Hematopoietic multipotent progenitor cell treated with erythropoietin and hydrocortisone succinate and interleukin-3 and kit ligand, for 8 days (in vitro differentiated cells): Measurements from ENCODE around the gene CD302.
A peak's percentile ranks its signal among the peaks of the same experiment; 100 is the strongest.
"Not testable (repeated sequence)": the region's sequence is repeated elsewhere in the genome, so short reads cannot be mapped to it uniquely, and the experiment has no call there.

Experiments
- DNase-seq: peaks from one replicate; pipeline ENCODE4 v3.0.0-alpha.2; 2015

The CD302 gene, protein sequence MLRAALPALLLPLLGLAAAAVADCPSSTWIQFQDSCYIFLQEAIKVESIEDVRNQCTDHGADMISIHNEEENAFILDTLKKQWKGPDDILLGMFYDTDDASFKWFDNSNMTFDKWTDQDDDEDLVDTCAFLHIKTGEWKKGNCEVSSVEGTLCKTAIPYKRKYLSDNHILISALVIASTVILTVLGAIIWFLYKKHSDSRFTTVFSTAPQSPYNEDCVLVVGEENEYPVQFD

DNA sequence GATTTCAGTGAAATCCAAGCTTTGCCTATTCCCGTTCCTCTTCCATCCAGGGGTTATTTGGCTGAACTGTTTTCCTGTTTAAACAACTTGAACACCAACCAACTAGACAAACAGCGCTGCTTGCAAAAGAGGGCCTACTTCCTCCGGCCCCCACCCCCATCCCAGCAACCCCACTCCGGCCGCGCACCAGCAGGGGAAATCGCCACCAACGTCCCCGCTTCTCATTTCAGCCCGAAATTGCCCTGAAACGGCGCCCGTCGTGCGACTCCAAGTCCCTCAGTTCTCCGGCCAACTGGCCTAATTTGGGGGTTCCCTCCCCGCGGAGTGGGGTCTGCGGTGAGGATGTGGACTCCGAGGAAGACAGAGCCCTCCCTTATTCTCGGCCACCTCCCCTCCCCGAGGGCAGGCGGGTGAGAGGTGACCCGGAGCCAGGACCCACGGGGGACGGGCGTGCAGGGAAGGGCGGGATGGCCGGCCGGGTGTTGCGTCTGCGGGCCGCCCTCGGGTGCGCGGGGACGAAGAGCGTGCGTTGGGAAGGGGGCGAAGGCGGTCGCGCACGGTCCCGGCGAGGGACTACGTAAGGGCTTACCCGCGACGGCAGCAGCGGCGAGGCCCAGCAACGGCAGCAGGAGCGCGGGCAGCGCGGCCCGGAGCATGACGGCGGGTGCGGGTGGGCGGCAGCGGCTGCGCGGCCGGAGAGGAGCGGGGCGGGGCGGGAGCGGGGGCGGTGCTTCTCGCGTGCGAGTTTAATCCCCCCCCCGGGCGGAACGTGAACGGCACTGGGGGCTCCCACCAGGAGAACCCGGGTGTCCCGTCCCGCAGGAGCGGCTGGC lies at the start of gene CD302:
Gene CD302 (minus strand): TSS at position 666 of the 833 bp plus-strand sequence. CDS start 10 bp downstream, at position 656.
- DNase-seq: peak; percentile 30

GRCh38 chr2:159846564-159846963 lies 48.6 kb upstream of the CD302 start:
- DNase-seq: no peak

- DNase-seq: no peak
These were observed 42.6 kb upstream of the CD302 start for GRCh38 chr2:159840616-159841015.

DNA sequence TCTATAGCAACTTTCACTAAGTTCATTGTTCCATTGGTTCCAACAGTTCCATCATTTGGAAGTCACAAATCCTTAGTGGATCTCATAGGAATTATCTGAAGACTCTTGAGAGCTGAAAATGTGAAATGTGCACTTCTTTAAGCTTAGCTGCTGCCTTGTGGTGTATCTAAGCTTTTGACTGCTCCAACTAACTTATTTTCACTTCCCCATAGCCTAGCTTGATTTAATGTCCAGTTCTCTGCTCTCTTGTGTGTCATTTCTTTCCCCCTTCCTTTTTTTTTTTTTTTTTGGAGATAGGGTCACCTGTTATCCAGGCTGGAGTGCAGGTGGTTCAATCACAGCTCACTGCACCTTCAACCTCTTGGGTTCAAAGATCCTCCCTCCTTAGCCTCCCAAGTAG lies 34.9 kb upstream of the CD302 start:
- DNase-seq: no peak

GRCh38 chr2:159832026-159832425 lies 34.0 kb upstream of the CD302 start:
- DNase-seq: no peak

- no peak for DNase-seq
These were observed 31.4 kb upstream of the CD302 start for GRCh38 chr2:159829376-159829775.

- DNase-seq: no peak
These were observed 30.7 kb upstream of the CD302 start for GRCh38 chr2:159828738-159829137.

DNA sequence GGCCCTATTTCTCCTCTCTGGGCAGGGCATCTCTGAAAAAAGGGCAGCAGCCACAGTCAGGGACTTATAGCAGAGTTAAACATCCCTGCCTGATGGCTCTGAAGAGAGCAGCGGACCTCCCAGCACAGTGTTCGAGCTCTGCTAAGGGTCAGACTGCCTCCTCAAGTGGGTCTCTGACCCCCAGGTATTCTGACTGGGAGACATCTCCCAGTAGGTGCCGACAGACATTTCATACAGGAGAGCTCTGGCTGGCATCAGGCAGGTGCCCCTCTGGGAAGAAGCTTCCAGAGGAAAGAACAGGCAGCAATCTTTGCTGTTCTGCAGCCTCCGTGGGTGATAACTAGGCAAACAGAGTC lies 24.4 kb upstream of the CD302 start:
- DNase-seq: not testable (repeated sequence)

- DNase-seq: not testable (repeated sequence)
These were observed 23.9 kb upstream of the CD302 start for GRCh38 chr2:159821775-159822477.

DNA sequence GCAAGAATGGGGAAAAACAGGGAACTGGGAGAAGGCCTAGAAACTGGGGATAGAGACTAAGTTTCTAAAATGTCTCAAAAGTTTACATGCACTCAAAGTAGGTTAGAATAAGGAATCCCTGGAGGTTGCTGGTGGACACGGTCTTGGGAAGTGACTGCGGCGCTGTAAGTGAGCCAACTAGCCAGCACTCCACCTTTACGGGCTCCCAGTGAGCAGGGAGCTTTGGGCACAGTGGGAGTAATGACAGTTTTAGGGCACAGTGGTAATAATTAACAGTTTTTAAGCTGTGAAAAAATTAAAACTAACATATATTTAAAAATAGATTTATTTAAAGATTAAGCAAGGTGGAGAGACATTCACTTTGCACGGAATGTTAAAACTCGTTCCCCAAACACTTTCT lies 20.9 kb upstream of the CD302 start:
- no peak for DNase-seq

DNA sequence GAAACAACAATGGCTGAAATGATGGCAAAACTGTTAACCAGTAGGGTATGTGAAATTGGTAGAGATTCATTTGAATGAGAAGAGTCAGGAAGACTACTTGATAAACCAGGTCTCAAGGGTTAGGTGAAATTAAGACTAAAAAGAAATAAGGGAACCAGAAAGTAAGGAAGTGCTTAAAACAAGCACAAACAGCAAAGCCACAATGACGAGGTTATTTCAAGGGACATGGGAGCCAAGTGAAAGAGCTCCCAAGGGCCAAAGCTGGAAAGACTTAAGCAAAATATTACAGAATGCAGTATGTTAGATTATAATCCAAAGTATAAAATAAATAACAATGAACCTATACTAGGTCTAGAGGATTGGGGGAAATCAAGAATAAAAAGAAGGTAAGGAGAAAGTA lies 19.3 kb upstream of the CD302 start:
- DNase-seq: no peak

- no peak for DNase-seq
These were observed 13.2 kb upstream of the CD302 start for GRCh38 chr2:159811232-159811631.

GRCh38 chr2:159808032-159808425 lies 10.0 kb upstream of the CD302 start:
- DNase-seq: no peak

- peak; percentile 71 for DNase-seq
These were observed 9.4 kb upstream of the CD302 start for GRCh38 chr2:159807183-159808031.

DNA sequence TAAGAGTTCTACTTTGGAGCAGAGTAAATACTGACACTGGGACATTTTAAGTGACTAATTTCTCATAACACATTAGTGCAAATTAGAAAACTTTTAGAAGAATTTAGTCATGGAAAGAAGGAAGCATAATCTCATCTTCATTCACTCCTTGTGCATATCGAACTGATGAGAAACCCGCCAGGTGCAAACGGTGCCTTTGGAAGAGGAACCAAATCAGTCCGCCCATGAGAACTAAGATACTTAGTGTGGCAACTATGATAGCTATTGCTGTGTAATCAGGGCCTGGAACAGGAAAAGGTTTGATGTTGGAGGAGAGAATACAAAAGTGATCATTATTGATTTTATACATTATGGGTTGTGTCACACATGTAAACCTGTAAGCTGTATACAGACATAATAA lies 6.9 kb upstream of the CD302 start:
- DNase-seq: no peak

DNA sequence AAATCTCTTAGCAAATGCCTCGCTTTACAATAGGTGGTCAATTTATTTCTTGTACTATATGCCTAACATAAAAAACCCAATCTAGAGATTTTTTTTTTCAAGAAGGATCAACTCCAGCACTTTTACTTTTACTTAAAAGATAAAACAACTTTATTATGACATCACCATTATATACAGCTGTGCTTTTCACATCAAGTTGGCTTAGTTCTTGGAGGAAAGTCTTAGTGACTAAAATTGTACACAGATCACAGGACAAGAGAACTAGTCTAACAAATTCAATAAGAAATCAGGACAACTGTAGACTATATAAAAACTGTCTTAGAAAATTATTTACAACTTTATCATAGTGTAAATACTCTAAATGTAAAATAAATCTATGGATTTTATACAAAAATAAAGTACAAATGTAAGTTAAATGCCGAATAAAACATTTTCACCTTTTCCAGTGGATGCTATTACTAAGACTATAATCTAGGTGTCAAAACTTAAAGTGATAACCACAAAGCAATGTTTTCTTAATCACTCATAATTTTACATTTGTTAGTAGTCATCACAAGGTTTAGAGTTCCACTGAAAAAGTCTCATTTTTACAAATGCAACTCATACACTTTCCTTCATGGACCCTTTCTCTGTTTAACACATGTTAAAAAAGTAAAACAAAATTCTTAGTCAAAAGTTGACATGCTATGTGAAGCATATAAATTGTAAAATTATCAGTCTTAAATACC lies 5.4 kb upstream of the CD302 start:
- no peak for DNase-seq

GRCh38 chr2:159802673-159803072 lies 4.7 kb upstream of the CD302 start:
- no peak for DNase-seq

GRCh38 chr2:159799833-159800232 lies 1.8 kb upstream of the CD302 start:
- no peak for DNase-seq

DNA sequence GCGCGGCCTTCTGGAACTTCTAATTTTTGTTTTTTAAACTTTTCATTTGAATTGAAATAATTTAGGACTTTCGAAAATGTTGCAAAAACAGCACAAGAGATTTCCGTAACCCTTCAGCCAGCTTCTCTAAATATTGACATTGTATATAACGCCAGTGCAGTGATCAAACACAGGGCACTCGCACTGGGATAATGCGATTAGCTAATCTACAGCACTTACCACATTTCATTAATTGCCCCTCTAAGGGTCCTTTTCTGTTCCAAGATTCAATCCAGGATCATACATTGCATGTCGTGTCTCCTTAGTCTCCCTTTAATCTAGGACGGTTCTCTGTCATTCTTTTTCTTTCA lies 343 bp upstream of the CD302 start:
- no peak for DNase-seq

DNA sequence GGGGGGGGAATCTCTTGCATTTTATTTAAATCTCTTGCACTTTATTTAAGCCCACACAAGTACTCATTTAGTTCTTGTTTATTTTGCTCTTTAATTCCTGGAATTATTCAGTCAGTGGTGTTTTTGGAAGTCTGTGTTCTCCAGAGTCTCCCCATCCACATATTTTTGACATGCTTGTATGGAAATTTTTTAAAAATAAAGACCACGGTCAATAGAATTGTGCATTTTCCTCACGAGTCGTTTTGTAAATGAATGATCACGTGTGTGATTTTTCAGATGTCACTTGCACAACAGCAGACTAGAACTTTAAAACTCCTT lies 824 bp downstream of the CD302 start:
- DNase-seq: no peak

DNA sequence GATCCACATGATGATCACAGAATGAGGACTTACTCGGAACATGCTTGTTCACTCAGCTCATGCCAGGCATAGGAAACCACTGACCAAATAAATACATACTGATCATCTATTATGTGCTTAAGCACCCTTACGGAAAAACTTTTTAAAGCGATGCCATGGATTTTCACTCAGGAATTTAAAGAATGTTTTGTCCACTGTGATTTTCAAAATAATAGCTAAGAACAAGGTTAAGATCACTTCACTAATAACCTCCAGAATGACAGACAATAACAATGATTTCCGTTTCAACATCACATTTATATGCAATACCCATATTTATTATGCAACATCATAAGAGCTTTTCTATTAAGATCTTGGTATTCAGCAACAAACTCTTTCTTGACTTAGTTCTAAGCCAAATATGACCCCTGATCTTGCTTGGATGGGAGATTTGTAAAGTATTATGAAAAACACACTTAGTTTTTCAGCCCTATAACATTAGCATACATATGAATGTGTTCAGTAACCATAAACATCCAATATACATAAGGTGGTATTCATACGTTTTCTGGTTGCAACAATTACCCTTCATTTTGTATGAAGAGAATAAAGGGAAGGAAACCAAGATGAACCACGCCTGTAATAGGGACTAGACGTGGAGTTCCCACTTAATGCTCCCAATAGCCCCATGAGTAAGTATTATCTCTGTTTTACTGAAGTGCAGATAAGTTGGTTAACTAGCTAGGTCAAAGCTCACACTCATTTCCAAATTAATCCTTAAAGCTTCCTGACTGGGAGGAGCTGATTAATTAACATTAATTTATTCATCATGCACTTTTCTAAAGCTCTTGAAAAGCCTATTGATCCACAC lies 1.9 kb downstream of the CD302 start:
- no peak for DNase-seq

DNA sequence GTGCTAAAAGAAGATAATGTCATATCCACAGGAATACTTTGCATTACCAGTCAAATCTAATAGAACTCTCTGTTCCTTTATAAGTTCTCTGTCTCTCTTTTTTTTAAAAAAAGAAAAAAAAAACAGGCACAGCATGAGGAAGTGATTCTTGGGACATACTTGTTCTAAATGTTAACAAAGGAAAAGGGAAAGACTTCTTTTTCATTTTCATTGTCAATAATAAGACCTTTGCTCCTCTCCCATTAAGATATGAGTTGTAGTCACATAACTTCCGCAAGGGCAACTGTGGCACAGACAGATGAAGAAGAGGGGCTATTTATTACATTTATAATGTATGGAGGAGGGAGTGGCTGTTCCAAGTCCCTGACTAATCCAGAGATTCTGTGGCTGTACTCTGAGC lies 4.7 kb downstream of the CD302 start:
- no peak for DNase-seq
